Non-pigmented ciliary epithelial cell (primary cell): ENCODE results near the gene MYO10.
"Not testable (repeated sequence)": the region's sequence is repeated elsewhere in the genome, so short reads cannot be mapped to it uniquely, and the experiment has no call there.

ENCODE experiments used
- DNase-seq: peaks from one replicate; pipeline ENCODE4 v3.0.0-alpha.2; 2010; ENCODE audit warnings: low read depth

MYO10 gene

GRCh38 chr5:16740811-16741392 lies 195.2 kb downstream of the MYO10 start:
- no peak for DNase-seq

- DNase-seq = no peak
Observed at GRCh38 chr5:16740066-16740810, 195.8 kb downstream of the MYO10 start.

GRCh38 chr5:16738393-16738792 lies 197.7 kb downstream of the MYO10 start:
- DNase-seq = not testable (repeated sequence)

GRCh38 chr5:16737620-16738364 lies 198.3 kb downstream of the MYO10 start:
- DNase-seq = no peak

GRCh38 chr5:16737209-16737608 lies 198.9 kb downstream of the MYO10 start:
- no peak for DNase-seq

- DNase-seq = no peak
Observed at GRCh38 chr5:16736158-16736995, 199.7 kb downstream of the MYO10 start.

- no peak for DNase-seq
Observed at GRCh38 chr5:16735101-16736060, 200.7 kb downstream of the MYO10 start.

- DNase-seq = no peak
Observed at GRCh38 chr5:16733331-16734006, 202.6 kb downstream of the MYO10 start.

- no peak for DNase-seq
Observed at GRCh38 chr5:16732356-16732755, 203.7 kb downstream of the MYO10 start.

- DNase-seq = no peak
Observed at GRCh38 chr5:16727755-16728325, 208.2 kb downstream of the MYO10 start.

- no peak for DNase-seq
Observed at GRCh38 chr5:16726538-16726946, 209.5 kb downstream of the MYO10 start.

GRCh38 chr5:16725575-16725974 lies 210.5 kb downstream of the MYO10 start:
- DNase-seq = no peak

GRCh38 chr5:16723821-16724220 lies 212.3 kb downstream of the MYO10 start:
- no peak for DNase-seq

GRCh38 chr5:16722097-16722495 lies 214.0 kb downstream of the MYO10 start:
- no peak for DNase-seq

- DNase-seq = no peak
Observed at GRCh38 chr5:16721151-16722096, 214.7 kb downstream of the MYO10 start.

GRCh38 chr5:16718036-16718435 lies 218.1 kb downstream of the MYO10 start:
- DNase-seq = not testable (repeated sequence)

- no peak for DNase-seq
Observed at GRCh38 chr5:16713386-16713928, 222.6 kb downstream of the MYO10 start.

- no peak for DNase-seq
Observed at GRCh38 chr5:16712620-16713019, 223.5 kb downstream of the MYO10 start.

- DNase-seq = no peak
Observed at GRCh38 chr5:16712178-16712577, 223.9 kb downstream of the MYO10 start.
